Measurements from ENCODE around the gene DLG5.

GRCh38 chr10:77892761-77893160, 33.8 kb downstream of the DLG5 start:
- no peak for TF ChIP-seq CTCF (IDR thresholded peaks at IDR 0.05 in 2 of 3, conservative IDR thresholded peaks at IDR 0.05 in 1 of 3; ENCODE audit: insufficient read depth in 2 of 3, low read depth in 1 of 3, low read length in 3 of 3)
- TF ChIP-seq ZFP36 (IDR thresholded peaks at IDR 0.05; ENCODE audit: low read depth, low read length, partially characterized antibody): no peak
- no peak for TF ChIP-seq RAD21 (CRISPR knock-in tag; conservative IDR thresholded peaks at IDR 0.05 in 1 of 2, IDR thresholded peaks at IDR 0.05 in 1 of 2)
- no peak for TF ChIP-seq HNRNPH1 (optimal IDR thresholded peaks at IDR 0.05; ENCODE audit: low read depth, low read length)
- TF ChIP-seq GTF2E2 (tag; IDR thresholded peaks at IDR 0.05): no peak
- TF ChIP-seq ZNF507 (tag; conservative IDR thresholded peaks at IDR 0.05): no peak
- no peak for TF ChIP-seq ZBTB2 (IDR thresholded peaks at IDR 0.05)
- TF ChIP-seq, protein P1, sequence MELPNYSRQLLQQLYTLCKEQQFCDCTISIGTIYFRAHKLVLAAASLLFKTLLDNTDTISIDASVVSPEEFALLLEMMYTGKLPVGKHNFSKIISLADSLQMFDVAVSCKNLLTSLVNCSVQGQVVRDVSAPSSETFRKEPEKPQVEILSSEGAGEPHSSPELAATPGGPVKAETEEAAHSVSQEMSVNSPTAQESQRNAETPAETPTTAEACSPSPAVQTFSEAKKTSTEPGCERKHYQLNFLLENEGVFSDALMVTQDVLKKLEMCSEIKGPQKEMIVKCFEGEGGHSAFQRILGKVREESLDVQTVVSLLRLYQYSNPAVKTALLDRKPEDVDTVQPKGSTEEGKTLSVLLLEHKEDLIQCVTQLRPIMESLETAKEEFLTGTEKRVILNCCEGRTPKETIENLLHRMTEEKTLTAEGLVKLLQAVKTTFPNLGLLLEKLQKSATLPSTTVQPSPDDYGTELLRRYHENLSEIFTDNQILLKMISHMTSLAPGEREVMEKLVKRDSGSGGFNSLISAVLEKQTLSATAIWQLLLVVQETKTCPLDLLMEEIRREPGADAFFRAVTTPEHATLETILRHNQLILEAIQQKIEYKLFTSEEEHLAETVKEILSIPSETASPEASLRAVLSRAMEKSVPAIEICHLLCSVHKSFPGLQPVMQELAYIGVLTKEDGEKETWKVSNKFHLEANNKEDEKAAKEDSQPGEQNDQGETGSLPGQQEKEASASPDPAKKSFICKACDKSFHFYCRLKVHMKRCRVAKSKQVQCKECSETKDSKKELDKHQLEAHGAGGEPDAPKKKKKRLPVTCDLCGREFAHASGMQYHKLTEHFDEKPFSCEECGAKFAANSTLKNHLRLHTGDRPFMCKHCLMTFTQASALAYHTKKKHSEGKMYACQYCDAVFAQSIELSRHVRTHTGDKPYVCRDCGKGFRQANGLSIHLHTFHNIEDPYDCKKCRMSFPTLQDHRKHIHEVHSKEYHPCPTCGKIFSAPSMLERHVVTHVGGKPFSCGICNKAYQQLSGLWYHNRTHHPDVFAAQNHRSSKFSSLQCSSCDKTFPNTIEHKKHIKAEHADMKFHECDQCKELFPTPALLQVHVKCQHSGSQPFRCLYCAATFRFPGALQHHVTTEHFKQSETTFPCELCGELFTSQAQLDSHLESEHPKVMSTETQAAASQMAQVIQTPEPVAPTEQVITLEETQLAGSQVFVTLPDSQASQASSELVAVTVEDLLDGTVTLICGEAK (IDR thresholded peaks at IDR 0.05): no peak
- TF ChIP-seq, protein P1 (CRISPR knock-in tag; IDR thresholded peaks at IDR 0.05): no peak
- TF ChIP-seq TEAD2 (tag; IDR thresholded peaks at IDR 0.05): no peak
- no peak for TF ChIP-seq RBM14 (IDR thresholded peaks at IDR 0.05; ENCODE audit: borderline replicate concordance, insufficient read depth, low read depth, low read length)
- no peak for TF ChIP-seq TCF7 (IDR thresholded peaks at IDR 0.05; ENCODE audit: borderline replicate concordance)
- TF ChIP-seq POLR2A (conservative IDR thresholded peaks at IDR 0.05): no peak
- TF ChIP-seq NCOA1 (IDR thresholded peaks at IDR 0.05; ENCODE audit: low read depth): no peak
